ENCODE measurements around the gene ACSL6. TPM values are rescaled to one million over a fixed set of nuclear protein-coding genes. Genes with fewer than 3 reads are reported as not detected.

The ACSL6 gene
- total RNA-seq, 1 experiment from 2014 or later = 0.46 TPM

DNA sequence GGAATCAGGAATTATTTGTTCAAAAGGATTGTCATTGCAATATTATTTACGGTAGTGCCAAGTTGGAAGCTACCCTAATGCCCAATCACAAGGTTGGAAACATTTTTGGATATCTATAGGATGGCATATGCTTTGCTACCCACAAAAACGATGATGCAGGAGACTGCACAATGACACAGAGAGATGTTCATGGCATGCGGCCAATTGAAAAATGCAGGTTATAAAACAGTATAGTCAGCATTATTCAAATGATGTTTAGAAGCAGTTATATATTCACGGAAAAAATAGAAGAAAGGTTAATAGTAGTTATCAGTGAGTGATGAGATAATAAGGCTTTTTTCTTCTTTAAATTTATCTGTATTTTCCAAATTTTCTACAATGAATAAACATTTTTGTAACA is 5.9 kb upstream of the ACSL6 start:
- no peak for DNase-seq (ENCODE audit: low spot score)

DNA sequence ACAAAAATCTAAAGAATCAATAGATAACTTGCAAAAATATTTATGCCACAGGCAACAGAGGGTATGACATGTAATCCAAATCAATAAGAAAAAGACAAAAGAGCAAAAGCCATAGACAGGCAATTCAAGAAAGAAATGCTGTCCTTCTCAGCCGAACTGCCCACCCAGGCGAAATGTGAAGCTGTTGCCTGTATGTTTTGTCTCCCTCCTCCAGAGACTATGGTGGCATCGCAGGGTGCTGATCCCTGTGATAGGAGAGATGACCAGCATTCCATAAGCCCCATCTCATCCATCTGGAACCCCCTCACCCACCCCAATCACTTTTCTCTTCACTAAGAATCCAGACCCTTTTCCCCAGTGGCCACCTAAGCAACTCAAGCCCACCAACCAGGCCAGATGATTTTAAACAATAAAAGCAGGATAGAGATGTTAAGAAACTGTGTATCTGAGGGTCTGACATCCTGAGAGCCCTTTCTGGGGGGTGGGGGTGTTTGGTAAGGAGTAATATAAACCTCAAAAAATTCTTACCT is 5.3 kb upstream of the ACSL6 start:
- no peak for DNase-seq (ENCODE audit: low spot score)

DNA sequence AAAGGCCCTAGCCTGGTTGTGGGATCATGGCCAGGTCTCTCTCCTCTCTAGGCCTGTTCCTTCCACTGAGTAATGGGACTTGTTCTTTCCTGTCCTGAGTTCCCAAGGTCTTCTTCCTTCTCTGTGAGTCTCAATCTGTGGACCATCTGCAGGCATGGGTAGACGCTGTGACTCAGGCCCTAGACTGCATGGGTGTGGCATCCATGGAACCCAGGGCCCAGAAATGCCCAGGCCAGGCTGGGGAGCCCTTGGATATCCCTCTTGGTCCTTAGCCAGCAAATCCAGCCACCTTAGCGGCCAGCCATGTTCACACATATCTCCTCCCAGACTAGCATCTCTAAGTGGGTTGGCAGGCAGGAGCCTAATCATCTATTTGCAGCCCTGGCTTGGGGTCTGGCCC is 2.3 kb upstream of the ACSL6 start:
- no peak for DNase-seq (ENCODE audit: low spot score)

DNA sequence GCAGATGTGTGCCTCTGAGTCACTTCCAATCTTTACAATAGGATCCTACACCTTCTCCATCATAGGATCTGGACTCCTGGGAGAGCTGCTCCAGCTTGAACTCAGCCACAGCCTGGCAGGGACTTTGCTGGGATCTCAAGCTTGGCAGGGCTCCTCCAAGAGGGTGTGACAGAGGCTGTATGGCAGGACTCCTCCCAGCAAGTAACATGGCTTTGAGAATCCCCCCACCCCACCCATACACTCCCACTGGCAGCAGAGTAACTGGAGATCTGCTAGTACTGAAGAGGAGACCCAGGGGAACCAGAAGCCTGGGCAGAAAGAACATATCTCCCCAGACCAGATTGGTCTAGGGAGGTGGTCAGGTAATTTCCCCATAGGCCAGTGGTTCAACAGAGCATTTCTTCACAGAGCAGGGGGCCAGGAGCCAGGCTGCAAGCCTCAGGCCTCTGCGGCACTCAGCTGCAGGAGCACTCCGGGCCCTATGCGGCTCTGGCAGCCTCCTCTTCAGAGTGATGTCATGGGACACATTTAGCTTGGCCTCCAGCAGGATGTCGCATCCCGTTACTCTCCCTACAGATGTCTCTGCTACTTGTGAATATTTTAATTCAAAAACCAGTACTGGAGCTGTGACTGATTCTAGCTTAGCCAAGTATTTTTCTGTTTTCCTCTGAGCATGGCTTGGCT is 1.7 kb upstream of the ACSL6 start:
- DNase-seq (ENCODE audit: low spot score) = no peak

GRCh38 chr5:132012371-132013005 is 1.0 kb upstream of the ACSL6 start:
- no peak for DNase-seq (ENCODE audit: low spot score)

DNA sequence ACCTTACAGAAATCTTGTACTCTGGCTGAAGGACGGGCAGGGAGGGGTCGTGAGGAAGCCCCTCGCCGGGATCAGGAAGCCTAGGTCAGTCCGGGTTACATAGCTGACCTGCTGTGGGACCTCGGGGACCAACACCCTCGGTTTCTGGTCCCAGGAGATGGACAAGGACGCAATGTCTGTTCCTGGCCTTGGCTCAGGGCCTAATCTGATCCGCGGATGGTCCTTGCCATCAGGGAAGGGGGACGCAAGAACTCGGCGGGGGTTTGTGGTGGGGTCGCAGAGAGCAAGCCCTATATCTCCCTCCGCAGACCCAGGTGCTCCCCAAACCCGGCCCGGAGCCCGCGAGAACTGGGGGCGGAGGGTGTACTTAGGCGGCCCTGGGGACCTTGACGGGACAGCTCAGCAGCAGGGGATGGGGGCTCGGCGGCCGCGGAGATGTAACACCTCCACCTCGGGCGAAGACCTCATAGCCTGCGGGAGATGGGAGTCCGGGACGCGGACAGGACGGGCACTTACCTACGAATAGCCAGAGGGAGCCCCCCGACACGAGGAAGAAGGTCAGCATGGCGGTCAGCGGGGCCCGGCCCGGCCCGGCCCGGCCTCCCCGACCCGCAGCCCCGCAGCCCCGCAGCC is 353 bp downstream of the ACSL6 start:
- no peak for DNase-seq (ENCODE audit: low spot score)

DNA sequence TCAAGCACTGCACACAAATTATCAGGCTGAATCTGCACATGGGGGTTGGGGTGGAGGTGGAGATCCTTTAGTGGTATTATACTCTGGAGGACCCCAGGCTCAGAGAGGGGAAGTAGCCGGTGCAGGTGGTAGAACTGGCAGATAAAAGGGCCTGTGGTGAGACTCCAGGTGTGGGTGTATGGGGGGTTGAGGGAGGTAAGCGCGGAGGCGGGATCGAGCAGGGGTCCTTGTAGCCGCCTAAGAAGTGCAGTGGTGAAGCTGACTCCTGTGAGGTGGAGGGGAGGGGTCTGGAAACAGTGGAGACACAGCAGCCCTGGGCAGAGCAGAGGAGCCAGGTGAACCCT is 841 bp downstream of the ACSL6 start:
- DNase-seq (ENCODE audit: low spot score) = no peak

DNA sequence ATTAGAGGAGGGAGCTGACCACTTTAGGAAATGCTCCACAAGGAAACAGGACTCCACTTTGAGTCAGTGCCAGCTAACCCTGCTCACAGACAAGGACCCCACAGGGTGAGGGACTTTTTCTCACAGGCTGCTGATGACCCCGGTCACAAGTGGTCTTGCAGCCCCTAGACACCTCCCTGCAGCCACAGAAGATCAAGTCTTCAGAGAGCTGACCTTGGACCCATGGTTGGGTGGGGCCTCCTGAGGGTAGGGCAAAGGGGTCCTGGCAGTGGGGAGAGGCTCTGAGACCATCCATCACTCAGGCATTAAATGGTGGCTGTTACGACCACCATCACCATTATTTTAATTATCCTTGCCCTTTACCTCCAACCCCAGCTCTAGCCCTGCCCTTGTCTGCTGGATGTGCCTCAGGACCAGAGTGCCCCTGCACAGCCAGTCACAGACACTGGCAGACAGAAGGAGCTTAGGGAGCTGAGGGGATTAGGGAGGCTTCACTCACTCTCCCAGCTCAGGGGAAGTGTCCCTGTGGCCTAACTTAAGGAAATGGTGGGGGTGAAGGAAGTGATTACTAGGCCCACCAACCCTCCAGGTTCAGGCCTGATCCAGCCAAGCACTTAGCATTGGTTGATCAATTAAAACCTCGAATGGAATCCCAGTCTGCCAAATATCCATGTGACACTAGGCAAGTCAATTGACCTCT is 1.6 kb downstream of the ACSL6 start:
- no peak for DNase-seq (ENCODE audit: low spot score)

GRCh38 chr5:132008961-132009680 is 2.3 kb downstream of the ACSL6 start:
- no peak for DNase-seq (ENCODE audit: low spot score)

DNA sequence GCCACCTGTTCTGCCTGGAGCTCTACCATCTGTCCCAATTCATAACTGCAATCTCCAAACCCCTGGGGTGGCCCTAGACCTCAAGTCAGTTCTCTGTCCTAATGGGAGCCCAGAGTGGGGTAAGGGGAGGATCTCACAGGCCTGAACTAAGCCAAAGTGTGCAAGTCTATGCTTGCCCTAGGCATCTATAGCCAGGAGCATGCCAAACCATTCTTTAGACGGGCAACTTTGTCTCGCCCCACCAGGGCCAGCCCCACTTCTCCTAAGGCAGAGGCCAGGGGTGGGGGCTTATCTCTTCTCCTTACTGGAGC is 3.3 kb downstream of the ACSL6 start:
- DNase-seq (ENCODE audit: low spot score) = no peak

- peak; percentile 82 for DNase-seq (ENCODE audit: low spot score)
Measured at GRCh38 chr5:132007399-132008162, 3.9 kb downstream of the ACSL6 start.

DNA sequence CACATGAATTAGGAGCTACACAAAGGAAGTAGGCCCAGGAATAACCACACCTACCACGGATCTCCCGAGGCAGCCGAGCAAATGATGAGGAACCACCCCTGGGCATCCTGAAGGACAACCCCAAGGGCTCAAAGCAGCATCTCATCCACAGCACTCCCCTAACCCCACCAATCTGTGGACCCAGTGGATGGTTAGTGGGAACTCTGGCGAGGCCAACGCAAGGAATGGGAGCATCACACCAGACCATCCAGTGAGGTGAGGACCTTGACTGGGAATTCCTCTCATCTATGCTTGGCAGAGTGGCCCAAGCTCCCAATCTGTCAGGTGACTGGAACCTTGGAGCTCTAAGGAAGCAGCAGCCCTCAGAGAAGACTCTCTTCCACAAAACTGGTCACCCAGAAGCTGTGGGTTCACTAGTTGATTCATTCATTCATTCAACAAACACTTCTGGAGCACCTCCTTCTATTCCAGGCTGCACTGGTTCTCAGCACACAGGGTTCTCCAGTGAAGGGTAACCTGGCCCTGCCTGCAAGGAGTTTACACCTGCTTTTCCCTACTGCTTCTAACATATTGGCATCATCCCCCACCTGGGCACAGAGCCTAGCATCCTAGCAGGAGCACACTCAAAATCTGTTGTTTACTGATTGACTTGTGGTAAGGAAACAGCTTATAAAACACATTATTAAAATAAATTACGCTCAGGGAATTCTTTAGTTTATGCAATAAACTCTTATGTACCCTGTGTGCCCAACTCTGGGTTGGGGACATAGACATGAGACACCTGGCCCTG is 4.9 kb downstream of the ACSL6 start:
- no peak for DNase-seq (ENCODE audit: low spot score)

- no peak for DNase-seq (ENCODE audit: low spot score)
Measured at GRCh38 chr5:132005591-132005990, 5.9 kb downstream of the ACSL6 start.

DNA sequence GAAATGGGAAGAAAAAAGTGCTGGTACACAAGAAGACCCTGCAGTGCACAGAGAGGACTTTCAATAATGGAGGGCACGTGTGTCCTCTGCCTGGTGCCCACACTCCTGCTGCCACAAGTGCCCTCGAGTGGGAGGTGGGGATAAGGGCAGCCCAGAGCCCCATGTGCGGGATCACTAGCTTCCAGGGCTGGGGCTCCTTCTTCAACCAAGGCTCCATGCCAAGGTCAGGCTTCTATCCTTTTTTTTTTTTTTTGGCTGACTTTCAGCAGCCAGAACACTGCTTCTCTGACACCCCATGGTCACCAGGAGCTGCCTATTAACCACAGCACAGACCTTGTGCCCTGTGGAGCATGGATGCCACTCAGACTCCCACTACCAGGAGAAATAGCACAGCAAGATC is 7.5 kb downstream of the ACSL6 start:
- DNase-seq (ENCODE audit: low spot score) = no peak

DNA sequence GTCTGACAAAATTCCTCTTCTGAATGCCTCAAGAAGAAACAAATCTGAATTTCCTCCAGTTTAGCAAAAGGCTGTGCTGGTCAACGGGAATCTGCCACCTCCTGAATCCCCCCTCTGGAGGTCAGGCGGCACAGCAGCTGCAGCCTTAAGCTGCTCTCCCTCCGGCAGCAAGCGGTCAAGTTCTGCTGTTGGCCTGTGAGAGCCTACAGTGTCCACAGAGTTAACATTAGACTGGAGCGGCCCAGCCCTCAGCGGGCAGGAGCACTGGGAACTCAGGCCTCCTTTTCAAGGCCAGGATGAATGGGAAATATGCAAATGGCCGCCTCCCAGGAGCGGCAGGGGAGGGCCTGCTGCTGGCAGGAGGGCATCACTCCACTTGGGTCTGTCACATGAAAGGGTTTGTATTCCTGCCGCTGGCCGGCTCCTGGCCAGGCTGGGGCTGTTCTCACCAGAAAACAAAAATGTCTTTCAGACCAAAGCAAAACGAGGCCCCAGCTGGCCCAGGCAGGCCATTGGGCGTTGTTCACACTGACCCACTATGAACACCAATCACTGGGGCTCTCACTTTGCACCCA is 8.2 kb downstream of the ACSL6 start:
- no peak for DNase-seq (ENCODE audit: low spot score)

DNA sequence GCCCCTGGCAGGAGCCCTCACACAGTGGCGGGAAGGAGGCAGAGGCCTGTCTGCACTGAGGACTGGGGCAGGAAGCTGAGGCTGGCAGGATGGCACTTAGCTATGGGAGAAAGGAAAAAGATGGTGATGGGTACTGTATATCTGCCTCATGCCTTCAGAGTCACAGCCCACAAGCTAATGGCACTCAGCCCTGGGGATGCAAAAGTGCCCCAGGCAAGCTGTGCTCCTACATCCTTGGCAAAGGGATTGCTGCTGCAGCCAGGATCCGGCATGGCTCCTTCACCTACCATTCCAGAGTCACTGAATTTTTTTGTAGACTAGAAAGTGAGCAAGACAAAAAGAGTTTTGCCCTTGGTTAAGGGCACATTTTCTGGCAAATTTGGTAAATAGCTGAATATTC is 8.7 kb downstream of the ACSL6 start:
- DNase-seq (ENCODE audit: low spot score) = no peak

- peak; percentile 70 for DNase-seq (ENCODE audit: low spot score)
Measured at GRCh38 chr5:132001647-132002561, 9.6 kb downstream of the ACSL6 start.

DNA sequence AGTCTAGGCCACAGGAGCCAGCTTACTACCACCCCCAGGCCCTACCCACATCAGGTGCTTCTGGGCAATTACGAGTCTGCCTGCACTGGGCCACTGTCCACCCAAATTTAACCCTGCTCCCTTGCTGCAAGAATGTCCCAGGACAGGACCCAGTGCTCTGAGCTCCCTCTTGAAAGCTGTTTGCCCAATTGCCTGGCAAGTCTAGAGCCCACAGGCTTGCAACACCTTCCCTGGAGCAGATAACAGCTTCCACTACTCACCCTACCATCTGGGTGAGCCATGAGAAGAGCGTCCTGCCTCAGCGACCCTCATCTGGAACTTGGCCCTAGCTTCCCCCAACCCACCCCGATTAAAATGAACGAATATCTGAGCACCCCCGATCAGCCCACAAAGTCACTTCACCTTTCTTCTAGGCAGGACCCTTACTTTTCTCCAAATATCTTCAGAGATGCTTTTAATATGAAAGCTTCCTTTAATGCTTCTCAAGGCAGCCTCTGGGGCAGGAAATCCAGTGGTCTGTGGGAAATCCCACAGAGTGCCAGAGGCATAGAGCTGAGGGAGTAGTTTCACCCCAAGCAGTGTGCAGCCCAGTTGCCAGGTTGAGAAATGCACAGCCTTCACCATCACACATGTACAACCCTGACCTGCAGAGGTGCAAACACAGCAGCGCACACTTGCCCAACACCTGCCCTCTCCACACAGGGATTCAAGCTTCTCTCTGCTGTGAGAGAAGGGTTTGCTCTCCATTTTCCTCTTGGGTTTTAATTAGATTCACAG is 10.6 kb downstream of the ACSL6 start:
- no peak for DNase-seq (ENCODE audit: low spot score)

DNA sequence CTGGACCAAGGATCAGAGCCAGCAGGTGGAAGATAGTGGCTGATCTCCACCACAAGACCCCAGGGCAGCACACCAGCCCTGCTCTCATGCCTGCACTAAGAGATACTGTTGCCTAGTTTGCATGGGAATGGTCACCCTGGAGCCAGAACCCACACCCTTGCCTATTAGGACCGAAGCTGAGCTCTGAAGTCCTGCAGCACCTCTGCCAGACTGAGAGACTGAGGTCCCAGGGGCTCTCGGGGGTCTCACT is 11.3 kb downstream of the ACSL6 start:
- no peak for DNase-seq (ENCODE audit: low spot score)
